Astrocyte (in vitro differentiated cells and primary cell): Measurements from ENCODE around the gene UBAC2. TPM values are rescaled to one million over a fixed set of nuclear protein-coding genes. Genes with fewer than 3 reads are reported as not detected.

Experiments
- DNase-seq: peaks from one replicate; pipeline ENCODE4 v3.0.0-alpha.2; 2010; ENCODE audit warnings: low read depth
- FAIRE-seq: peaks from 2 replicates; lab custom pipeline; 2011; peaks lifted over from hg19 to GRCh38; lab: Jason Lieb, UNC
- H2AFZ ChIP-seq: 2 replicates; pipeline ENCODE4 v1.6.0; 2012; ENCODE audit warnings: low read depth, low read length, inconsistent platforms
- H3K27ac ChIP-seq: 2 replicates; pipeline ENCODE4 v1.5.1; 2011; ENCODE audit warnings: low read depth, low read length, inconsistent platforms
- H3K27me3 ChIP-seq: 2 replicates; pipeline ENCODE4 v1.6.0; 2011; ENCODE audit warnings: low read length, inconsistent platforms; ENCODE audit not compliant: insufficient read depth
- H3K36me3 ChIP-seq: 2 replicates; pipeline ENCODE4 v1.5.1; 2011; ENCODE audit warnings: low read length, inconsistent platforms; ENCODE audit not compliant: insufficient read depth
- H3K4me1 ChIP-seq: 2 replicates; pipeline ENCODE4 v1.5.1; 2011; ENCODE audit warnings: low read length, inconsistent platforms; ENCODE audit not compliant: insufficient read depth
- H3K4me2 ChIP-seq: 2 replicates; pipeline ENCODE4 v1.6.0; 2012; ENCODE audit warnings: low read length, inconsistent platforms
- H3K4me3 ChIP-seq: 2 replicates; pipeline ENCODE4 v1.5.1; 2011; ENCODE audit warnings: low read depth, mild to moderate bottlenecking, low read length, inconsistent platforms; ENCODE audit not compliant: insufficient read depth
- H3K79me2 ChIP-seq: 2 replicates; pipeline ENCODE4 v1.6.0; 2012; ENCODE audit warnings: mild to moderate bottlenecking, low read length, inconsistent platforms; ENCODE audit not compliant: insufficient read depth
- H3K9ac ChIP-seq: 2 replicates; pipeline ENCODE4 v1.6.0; 2012; ENCODE audit warnings: mild to moderate bottlenecking, low read length, inconsistent platforms
- H3K9me3 ChIP-seq: 2 replicates; pipeline ENCODE4 v1.5.1; 2012; ENCODE audit warnings: low read depth, mild to moderate bottlenecking, low read length, inconsistent platforms; ENCODE audit not compliant: insufficient read depth
- H4K20me1 ChIP-seq: 2 replicates; pipeline ENCODE4 v1.6.0; 2012; ENCODE audit warnings: low read length, inconsistent platforms; ENCODE audit not compliant: insufficient read depth
- H3K27ac Mint-ChIP-seq: one replicate; pipeline ENCODE4 v1.8.0; 2021; ENCODE audit warnings: mild to moderate bottlenecking, mixed read lengths; ENCODE audit not compliant: unreplicated experiment
- H3K27me3 Mint-ChIP-seq: one replicate; pipeline ENCODE4 v1.8.0; 2021; ENCODE audit warnings: low read depth, mixed read lengths; ENCODE audit not compliant: unreplicated experiment
- H3K36me3 Mint-ChIP-seq: one replicate; pipeline ENCODE4 v1.8.0; 2021; ENCODE audit warnings: low read depth, mixed read lengths; ENCODE audit not compliant: unreplicated experiment
- H3K4me1 Mint-ChIP-seq: one replicate; pipeline ENCODE4 v1.8.0; 2021; ENCODE audit warnings: low read depth, mixed read lengths; ENCODE audit not compliant: unreplicated experiment
- H3K4me3 Mint-ChIP-seq: one replicate; pipeline ENCODE4 v1.8.0; 2021; ENCODE audit warnings: mild to moderate bottlenecking, moderate library complexity, mixed read lengths; ENCODE audit not compliant: unreplicated experiment
- H3K9me3 Mint-ChIP-seq: one replicate; pipeline ENCODE4 v1.8.0; 2021; ENCODE audit warnings: mild to moderate bottlenecking, mixed read lengths; ENCODE audit not compliant: unreplicated experiment
- EZH2 ChIP-seq: IDR thresholded peaks from 2 replicates; pipeline ENCODE4 v1.6.1; 2012; ENCODE audit warnings: mild to moderate bottlenecking, low read length, inconsistent platforms; ENCODE audit not compliant: insufficient read depth
- total RNA-seq: library from RNA; stranded (reverse); gene quantifications from 2 replicates; pipeline ENCODE4 v1.2.1, GENCODE V29; 2021
- TF ChIP-seq, protein P1 (sequence below): IDR thresholded peaks from 2 replicates; pipeline ENCODE4 v1.5.1; 2011; ENCODE audit warnings: low read depth, mild to moderate bottlenecking, inconsistent platforms, low read length, moderate library complexity; ENCODE audit not compliant: insufficient read depth

UBAC2 gene
- total RNA-seq, 1 donor from 2014 or later: 61.0 TPM

DNA sequence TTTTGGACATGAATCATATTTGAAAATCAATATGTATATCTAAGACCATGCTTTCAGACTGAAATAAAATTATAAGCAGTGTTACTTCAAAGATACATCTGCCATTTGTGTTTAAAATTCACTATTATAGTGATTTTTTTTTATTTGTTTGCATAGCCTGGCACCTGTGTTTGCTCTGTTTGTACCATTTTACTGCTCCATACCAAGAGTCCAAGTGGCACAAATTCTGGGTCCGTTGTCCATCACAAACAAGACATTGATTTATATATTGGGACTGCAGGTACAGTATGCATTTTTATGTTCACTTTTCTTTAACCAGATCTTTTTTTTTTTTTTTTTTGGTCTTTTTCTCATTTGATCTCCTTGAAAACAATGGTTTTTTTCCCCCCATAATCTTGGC lies 113.3 kb downstream of the UBAC2 start:
- Mint-ChIP-seq H3K27ac (no peak overlapping the region), H3K36me3 (peaks cover 16% of the 10 kb centered on the region), H3K27me3 (no peaks in the 10 kb centered on the region), H3K9me3 (no peaks in the 10 kb centered on the region), H3K4me3 (no peak overlapping the region), H3K4me1 (peaks cover 36% of the 10 kb centered on the region)
- no peak overlapping the region for H3K27ac ChIP-seq
- peaks cover 5% of the 10 kb centered on the region for H4K20me1 ChIP-seq
- no peaks in the 10 kb centered on the region for H3K9me3 ChIP-seq
- H2AFZ ChIP-seq: no peak overlapping the region
- no peaks in the 10 kb centered on the region for H3K36me3 ChIP-seq
- H3K4me2 ChIP-seq: no peak overlapping the region
- no peak overlapping the region for H3K4me3 ChIP-seq
- no peak for DNase-seq
- no peak for TF ChIP-seq EZH2
- TF ChIP-seq, protein P1, sequence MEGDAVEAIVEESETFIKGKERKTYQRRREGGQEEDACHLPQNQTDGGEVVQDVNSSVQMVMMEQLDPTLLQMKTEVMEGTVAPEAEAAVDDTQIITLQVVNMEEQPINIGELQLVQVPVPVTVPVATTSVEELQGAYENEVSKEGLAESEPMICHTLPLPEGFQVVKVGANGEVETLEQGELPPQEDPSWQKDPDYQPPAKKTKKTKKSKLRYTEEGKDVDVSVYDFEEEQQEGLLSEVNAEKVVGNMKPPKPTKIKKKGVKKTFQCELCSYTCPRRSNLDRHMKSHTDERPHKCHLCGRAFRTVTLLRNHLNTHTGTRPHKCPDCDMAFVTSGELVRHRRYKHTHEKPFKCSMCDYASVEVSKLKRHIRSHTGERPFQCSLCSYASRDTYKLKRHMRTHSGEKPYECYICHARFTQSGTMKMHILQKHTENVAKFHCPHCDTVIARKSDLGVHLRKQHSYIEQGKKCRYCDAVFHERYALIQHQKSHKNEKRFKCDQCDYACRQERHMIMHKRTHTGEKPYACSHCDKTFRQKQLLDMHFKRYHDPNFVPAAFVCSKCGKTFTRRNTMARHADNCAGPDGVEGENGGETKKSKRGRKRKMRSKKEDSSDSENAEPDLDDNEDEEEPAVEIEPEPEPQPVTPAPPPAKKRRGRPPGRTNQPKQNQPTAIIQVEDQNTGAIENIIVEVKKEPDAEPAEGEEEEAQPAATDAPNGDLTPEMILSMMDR: no peak
- peaks cover 5% of the 10 kb centered on the region for H3K79me2 ChIP-seq
- FAIRE-seq: no peak
- H3K27me3 ChIP-seq: no peaks in the 10 kb centered on the region
- H3K9ac ChIP-seq: no peak overlapping the region
- peaks cover 50% of the 10 kb centered on the region for H3K4me1 ChIP-seq

DNA sequence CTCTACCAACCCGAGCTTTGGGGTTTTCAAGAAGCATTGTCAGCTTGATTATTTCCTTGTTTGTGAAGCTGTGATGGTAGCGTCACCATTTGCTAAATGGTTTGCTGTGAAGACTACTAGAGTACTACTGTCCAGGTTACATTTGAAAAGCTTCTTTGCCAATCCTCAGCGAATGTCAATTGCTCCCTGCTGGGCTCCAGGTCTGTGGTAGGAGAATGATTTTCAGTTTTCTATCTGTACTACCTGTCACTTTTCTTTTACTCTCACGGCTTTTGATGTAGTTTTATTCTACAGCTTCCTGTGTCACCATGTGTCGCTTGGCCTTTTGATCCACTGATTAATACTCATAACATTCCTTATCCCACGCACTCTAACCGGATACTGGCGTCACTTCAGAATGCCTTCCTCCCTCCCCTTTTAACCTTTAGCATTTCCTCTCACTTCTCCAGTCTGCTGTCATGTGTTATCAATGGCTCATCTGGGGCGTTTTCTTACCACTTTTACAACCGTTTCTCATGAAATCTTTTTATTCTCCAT lies 114.1 kb downstream of the UBAC2 start:
- Mint-ChIP-seq H3K4me1 (peaks cover 33% of the 10 kb centered on the region), H3K36me3 (peaks cover 20% of the 10 kb centered on the region), H3K4me3 (no peak overlapping the region), H3K27me3 (no peaks in the 10 kb centered on the region), H3K27ac (no peak overlapping the region), H3K9me3 (no peaks in the 10 kb centered on the region)
- DNase-seq (peak; percentile 75), FAIRE-seq (peak; percentile 60)
- Histone ChIP-seq H3K4me3 (no peak overlapping the region), H3K27ac (peak overlapping the region; percentile 35), H3K4me1 (peaks cover 42% of the 10 kb centered on the region), H3K27me3 (no peaks in the 10 kb centered on the region), H3K9ac (peak overlapping the region; percentile 5), H2AFZ (no peak overlapping the region), H3K9me3 (no peaks in the 10 kb centered on the region), H4K20me1 (peaks cover 5% of the 10 kb centered on the region), H3K79me2 (peaks cover 5% of the 10 kb centered on the region), H3K4me2 (peak overlapping the region; percentile 50), H3K36me3 (no peaks in the 10 kb centered on the region)
- TF ChIP-seq EZH2: no peak
- TF ChIP-seq, protein P1: no peak

DNA sequence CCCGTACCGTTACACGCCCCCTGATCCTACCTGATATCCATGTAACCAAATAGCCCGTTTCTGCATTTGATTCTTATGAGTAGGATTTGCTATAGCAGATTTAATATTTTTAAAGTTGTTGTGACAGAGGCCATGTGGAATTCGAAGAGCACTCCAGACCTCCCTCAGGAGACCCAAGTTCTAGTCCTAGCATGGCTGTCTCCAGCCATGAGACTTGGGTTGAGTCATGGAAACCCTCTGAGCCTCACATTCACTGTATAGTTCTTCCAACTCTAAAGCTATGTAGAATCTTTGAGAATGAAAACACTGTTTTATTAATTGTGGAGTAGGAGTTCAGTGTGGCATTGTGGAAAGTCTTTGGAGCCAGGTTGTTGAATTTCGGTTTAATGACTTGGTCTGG lies 114.5 kb downstream of the UBAC2 start:
- no peak overlapping the region for H2AFZ ChIP-seq
- H3K4me2 ChIP-seq: peak overlapping the region; percentile 50
- no peak for TF ChIP-seq EZH2
- TF ChIP-seq, protein P1: no peak
- H3K9me3 ChIP-seq: no peaks in the 10 kb centered on the region
- no peaks in the 10 kb centered on the region for H3K36me3 ChIP-seq
- no peaks in the 10 kb centered on the region for H3K27me3 ChIP-seq
- Mint-ChIP-seq H3K36me3 (peaks cover 20% of the 10 kb centered on the region), H3K4me3 (no peak overlapping the region), H3K27me3 (no peaks in the 10 kb centered on the region), H3K27ac (no peak overlapping the region), H3K9me3 (no peaks in the 10 kb centered on the region), H3K4me1 (peaks cover 30% of the 10 kb centered on the region)
- DNase-seq: no peak
- FAIRE-seq: no peak
- H3K4me3 ChIP-seq: no peak overlapping the region
- H3K27ac ChIP-seq: peak overlapping the region; percentile 35
- peaks cover 38% of the 10 kb centered on the region for H3K4me1 ChIP-seq
- peak overlapping the region; percentile 5 for H3K9ac ChIP-seq
- H4K20me1 ChIP-seq: peaks cover 5% of the 10 kb centered on the region
- H3K79me2 ChIP-seq: peaks cover 5% of the 10 kb centered on the region
